ENCODE measurements around the gene FOSL2. TPM values are rescaled to one million over a fixed set of nuclear protein-coding genes. Genes with fewer than 3 reads are reported as not detected.

Gene FOSL2
- total RNA-seq, 3 donors from 2014 or later, result 71.5 to 98.6 (median 90.4) TPM

DNA sequence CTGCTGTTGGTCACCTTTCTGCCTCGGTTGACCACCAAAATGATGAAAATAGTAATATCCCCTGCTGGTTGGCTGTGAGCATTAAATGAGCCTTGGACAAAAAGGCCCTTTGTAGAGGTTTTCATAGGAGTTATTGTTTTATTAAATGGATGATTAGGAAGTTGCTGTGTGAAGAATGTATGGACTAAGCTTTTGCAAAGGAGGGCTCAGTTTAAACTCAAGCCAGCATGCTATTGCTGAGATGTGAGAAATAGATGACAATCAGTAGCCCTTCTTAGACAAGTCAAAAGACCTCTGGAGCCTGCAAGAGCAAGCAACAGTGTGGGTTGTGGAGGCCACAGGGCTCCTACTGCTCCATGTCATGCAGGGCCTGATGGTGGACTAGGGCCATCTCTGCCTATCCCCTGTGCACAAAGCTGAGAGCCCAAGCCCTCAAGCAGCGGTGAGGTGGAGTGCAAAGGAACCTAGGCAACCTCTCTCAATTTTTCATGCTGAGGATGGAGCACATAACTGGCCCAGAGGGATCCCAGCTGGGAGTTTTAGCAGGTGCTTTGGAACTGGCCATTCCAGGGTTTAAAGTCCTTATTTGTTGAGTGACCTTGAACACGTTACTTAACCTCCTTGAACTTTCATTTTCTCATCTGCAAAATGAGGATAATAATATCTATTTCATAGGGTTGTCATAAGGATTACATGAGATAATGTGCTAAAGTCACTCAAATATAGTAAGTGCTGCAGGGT lies 37.1 kb downstream of the FOSL2 start:
- Mint-ChIP-seq H3K4me1 (ENCODE audit: low read depth) (peaks cover 35% of the 10 kb centered on the region), H3K9me3 (no peaks in the 10 kb centered on the region), H3K4me3 (no peak overlapping the region), H3K36me3 (ENCODE audit: insufficient read depth) (no peaks in the 10 kb centered on the region), H3K27me3 (ENCODE audit: low read depth) (no peaks in the 10 kb centered on the region)
- ATAC-seq (no peak), DNase-seq (no peak)

DNA sequence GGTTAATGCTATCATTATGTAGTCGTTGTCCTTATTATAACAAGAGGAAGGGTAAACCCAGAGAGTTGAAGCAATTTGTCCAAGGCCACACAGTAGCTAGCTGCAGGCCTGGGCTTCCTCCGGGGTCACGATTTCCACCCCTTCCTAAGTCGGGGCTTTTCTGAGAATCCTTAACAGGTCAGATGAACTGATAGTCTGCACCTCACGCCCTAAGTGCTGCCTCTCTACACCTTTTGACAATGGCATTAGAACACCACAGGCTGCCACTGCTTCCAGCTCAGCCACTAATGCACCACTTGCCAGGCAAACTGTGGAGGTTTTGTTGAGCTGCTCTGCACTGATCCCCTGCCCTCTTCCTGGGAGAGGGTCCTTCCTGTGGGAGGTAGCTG lies 37.7 kb downstream of the FOSL2 start:
- H3K36me3 Mint-ChIP-seq (ENCODE audit: insufficient read depth), result no peaks in the 10 kb centered on the region
- DNase-seq (no peak), ATAC-seq (no peak)

DNA sequence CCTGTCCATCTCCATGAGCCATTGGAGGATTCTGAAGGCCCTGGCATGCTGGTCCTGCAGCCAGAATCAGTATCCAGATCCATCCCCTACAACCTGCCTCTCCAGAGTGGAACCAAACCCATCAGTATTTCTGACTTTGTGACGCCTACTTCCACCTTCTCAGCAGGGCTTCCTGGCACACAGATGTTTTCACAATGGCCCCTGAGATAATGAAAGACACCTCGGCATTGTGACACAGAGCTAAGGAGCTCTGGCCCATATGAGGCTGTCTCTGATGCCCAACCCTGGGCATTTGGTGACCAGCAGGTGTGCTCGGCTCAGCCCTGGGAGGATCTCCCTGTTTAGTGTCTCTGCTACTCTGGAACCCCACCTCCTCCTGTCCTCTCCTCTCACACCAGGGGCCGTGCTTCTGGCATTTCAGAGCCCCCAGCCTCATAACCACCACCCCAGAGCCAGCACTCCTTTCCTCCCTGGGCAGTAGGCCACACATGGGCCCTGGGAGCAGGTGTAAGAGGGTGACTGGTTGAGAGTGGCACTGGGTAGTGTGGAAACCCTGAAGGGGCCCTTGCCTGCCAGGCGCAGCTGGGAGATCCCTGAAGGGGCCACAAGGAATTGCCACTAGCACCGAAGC lies 38.2 kb downstream of the FOSL2 start:
- ATAC-seq (no peak), DNase-seq (no peak)
- no peak overlapping the region for H3K4me3 Mint-ChIP-seq
- H3K27me3 Mint-ChIP-seq (ENCODE audit: low read depth), result no peaks in the 10 kb centered on the region
- peaks cover 27% of the 10 kb centered on the region for H3K4me1 Mint-ChIP-seq (ENCODE audit: low read depth)
- no peaks in the 10 kb centered on the region for H3K36me3 Mint-ChIP-seq (ENCODE audit: insufficient read depth)
- H3K9me3 Mint-ChIP-seq, result no peaks in the 10 kb centered on the region

More for the DNA sequence above, 37.7 kb downstream of the FOSL2 start:
- Mint-ChIP-seq H3K27me3 (ENCODE audit: low read depth) (no peaks in the 10 kb centered on the region), H3K4me1 (ENCODE audit: low read depth) (peaks cover 29% of the 10 kb centered on the region), H3K9me3 (no peaks in the 10 kb centered on the region), H3K4me3 (no peak overlapping the region)

DNA sequence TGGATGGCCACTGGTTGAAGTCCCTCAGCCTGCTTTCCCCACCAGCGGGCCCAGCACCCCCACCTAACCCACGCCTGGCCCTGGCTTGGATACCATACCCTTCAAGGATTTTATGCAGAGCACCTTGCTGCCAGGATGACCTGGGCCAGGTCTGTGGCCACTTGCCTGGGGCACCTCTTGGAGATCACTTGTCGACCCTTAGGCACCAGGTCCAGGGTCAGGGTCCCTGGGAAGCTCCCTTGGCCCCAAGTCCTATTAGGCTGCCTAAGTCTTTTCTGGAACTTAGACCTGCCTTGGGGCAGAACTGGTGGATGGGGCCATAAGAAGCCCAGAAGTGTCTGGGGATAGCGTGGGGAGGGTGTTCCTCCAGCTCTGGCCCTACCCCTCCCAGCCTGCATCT lies 39.1 kb downstream of the FOSL2 start:
- DNase-seq (no peak), ATAC-seq (no peak)
- Mint-ChIP-seq H3K9me3 (no peaks in the 10 kb centered on the region), H3K4me1 (ENCODE audit: low read depth) (peaks cover 22% of the 10 kb centered on the region), H3K27me3 (ENCODE audit: low read depth) (no peaks in the 10 kb centered on the region), H3K4me3 (no peak overlapping the region), H3K36me3 (ENCODE audit: insufficient read depth) (no peaks in the 10 kb centered on the region)

DNA sequence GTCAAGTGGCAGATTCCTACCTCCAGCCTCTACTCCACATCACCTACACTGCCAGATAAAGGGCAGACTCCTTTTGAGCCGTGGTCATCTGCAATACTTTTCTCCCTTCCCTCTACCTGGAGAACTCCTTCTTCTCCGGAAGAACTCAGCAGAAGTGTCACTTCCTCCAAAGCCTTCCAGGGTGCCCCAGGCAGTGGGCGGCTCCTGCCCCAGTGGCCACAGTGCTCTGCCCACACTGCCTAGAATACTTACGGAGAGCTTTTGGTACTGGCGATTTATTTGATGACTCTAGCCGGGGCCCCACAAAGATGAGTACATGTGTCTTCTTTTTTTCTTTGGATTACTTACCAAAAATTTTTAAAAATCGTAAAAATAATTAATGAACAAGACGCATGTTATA lies 39.7 kb downstream of the FOSL2 start:
- Mint-ChIP-seq H3K4me3 (no peak overlapping the region), H3K9me3 (no peaks in the 10 kb centered on the region), H3K36me3 (ENCODE audit: insufficient read depth) (no peaks in the 10 kb centered on the region), H3K27me3 (ENCODE audit: low read depth) (no peaks in the 10 kb centered on the region), H3K4me1 (ENCODE audit: low read depth) (peaks cover 22% of the 10 kb centered on the region)
- ATAC-seq (no peak), DNase-seq (no peak)

DNA sequence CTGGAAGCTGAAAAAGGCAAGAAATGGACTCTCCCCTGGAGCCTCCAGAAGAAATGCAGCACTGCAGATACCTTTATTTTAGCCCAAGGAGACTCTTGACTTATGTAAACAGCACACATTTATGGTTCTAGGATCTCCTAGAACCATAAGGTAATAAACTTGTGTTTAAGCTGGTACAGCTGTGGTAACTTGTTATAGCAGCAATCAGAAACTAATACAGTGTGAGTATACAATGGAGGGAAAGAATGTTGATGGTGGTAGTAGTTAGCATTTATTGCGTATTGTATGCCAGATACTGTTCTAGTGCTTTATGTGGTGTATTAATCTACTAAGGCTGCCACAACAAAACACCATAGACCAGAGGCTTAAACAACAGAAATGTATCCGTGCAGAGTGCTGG lies 40.6 kb downstream of the FOSL2 start:
- Mint-ChIP-seq H3K27me3 (ENCODE audit: low read depth) (no peaks in the 10 kb centered on the region), H3K9me3 (no peaks in the 10 kb centered on the region), H3K36me3 (ENCODE audit: insufficient read depth) (no peaks in the 10 kb centered on the region), H3K4me1 (ENCODE audit: low read depth) (peaks cover 22% of the 10 kb centered on the region), H3K4me3 (no peak overlapping the region)
- DNase-seq, result no peak
- no peak for ATAC-seq

DNA sequence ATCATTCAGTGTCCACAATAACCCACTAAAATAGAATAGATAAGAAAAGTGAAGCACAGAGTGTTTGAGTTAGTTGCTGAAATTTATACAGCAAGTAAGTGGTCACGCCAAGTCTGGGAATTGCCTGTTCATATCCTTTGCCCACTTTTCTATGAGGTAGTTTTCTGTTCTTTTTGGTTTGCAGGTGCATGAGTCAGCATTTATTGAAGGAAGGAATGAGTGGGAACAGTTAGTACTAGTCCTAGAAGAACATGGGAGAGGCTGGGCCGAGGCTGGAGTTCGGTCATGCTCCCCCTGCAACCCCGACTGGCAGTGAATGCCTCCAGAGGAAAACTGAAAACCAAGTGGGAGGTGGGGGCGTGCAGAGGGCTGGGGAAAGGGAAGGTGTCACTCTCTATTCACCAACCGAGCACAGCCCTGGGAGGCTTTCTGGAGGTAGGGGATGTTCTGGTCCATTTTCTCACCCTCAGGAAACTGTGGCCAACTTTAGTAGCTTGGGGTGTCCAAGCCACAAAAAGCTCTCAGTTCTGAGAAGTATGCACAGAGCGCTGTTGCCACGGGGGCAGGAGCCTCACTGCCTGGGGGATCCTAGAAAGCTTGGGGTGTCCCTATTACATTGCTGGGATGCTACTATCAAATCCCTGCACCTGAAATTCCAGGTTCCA lies 41.4 kb downstream of the FOSL2 start:
- H3K4me3 Mint-ChIP-seq, result no peak overlapping the region
- no peaks in the 10 kb centered on the region for H3K9me3 Mint-ChIP-seq
- no peak for ATAC-seq
- no peaks in the 10 kb centered on the region for H3K27me3 Mint-ChIP-seq (ENCODE audit: low read depth)
- no peaks in the 10 kb centered on the region for H3K36me3 Mint-ChIP-seq (ENCODE audit: insufficient read depth)
- no peak for DNase-seq
- peaks cover 22% of the 10 kb centered on the region for H3K4me1 Mint-ChIP-seq (ENCODE audit: low read depth)

DNA sequence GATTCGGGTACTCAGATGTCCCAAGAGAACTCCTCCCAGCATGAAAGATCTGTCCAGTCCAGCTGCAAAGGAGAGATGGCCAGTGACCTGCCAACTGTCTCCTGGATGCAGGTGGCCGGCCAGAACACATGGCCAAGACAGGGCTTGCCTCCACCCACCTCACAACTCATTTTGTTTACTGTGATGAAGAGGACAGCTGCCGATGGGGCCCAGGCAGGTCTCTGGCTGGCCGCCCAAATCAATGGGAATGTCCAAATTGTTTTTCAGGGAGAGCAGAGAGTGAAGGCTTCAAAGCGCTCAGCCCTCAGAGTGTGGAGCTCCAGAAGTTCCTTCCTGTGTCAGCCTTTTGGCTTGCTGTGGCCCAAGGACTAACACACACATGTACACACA lies 41.9 kb downstream of the FOSL2 start:
- no peak overlapping the region for H3K4me3 Mint-ChIP-seq
- H3K4me1 Mint-ChIP-seq (ENCODE audit: low read depth), result peaks cover 22% of the 10 kb centered on the region
- H3K9me3 Mint-ChIP-seq, result no peaks in the 10 kb centered on the region
- no peaks in the 10 kb centered on the region for H3K27me3 Mint-ChIP-seq (ENCODE audit: low read depth)
- no peaks in the 10 kb centered on the region for H3K36me3 Mint-ChIP-seq (ENCODE audit: insufficient read depth)
- ATAC-seq (no peak), DNase-seq (no peak)

DNA sequence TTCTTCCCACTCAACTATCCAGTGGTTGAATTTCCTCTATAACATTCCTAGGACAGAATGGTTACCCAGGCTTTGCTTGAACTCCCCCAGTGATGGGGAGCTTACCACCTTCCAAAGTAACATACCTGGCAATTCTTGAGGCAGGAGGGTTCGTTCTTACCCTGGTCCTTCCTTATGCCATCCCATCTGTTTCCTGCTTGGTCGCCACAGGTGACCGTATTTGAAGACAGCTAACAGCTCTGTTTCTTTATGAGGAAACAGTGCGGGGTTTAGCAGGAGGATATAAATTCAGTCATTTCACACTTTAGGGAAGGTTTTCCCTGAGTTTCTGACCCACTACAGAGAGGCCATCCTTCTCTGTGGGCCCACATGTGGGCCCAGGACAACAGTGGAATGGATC lies 42.6 kb downstream of the FOSL2 start:
- no peak for DNase-seq
- Mint-ChIP-seq H3K9me3 (no peaks in the 10 kb centered on the region), H3K27me3 (ENCODE audit: low read depth) (no peaks in the 10 kb centered on the region), H3K4me3 (no peak overlapping the region), H3K4me1 (ENCODE audit: low read depth) (peaks cover 20% of the 10 kb centered on the region), H3K36me3 (ENCODE audit: insufficient read depth) (no peaks in the 10 kb centered on the region)
- ATAC-seq, result no peak

DNA sequence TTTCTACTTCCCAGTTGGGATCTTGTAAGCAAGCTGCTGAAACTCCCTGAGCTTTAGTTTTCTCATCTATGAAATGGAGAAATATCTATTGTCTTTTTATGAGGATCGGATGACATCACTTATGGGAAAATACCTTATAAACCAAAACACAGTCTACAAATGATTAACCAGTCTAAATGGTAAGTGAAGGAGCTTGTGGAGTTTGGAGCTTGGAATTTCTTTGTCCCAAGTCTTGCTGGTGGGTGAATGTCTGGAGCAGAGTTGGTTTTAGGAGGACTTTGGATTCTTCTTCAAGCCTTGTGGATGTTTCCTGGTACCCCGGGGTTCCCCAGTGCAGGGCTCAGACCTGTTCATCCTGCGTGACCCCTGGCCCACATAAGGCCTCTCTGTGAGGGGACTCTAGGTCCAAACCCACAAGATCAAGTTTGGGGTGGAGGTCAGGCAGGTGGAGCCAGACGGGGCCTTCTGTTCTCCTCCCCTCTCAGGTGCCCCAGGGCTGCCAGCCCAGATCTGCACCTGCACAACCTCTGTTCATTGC lies 43.2 kb downstream of the FOSL2 start:
- DNase-seq, result no peak
- no peak overlapping the region for H3K4me3 Mint-ChIP-seq
- ATAC-seq, result no peak
- no peaks in the 10 kb centered on the region for H3K9me3 Mint-ChIP-seq
- H3K4me1 Mint-ChIP-seq (ENCODE audit: low read depth), result peaks cover 13% of the 10 kb centered on the region
- H3K36me3 Mint-ChIP-seq (ENCODE audit: insufficient read depth), result no peaks in the 10 kb centered on the region
- no peaks in the 10 kb centered on the region for H3K27me3 Mint-ChIP-seq (ENCODE audit: low read depth)

DNA sequence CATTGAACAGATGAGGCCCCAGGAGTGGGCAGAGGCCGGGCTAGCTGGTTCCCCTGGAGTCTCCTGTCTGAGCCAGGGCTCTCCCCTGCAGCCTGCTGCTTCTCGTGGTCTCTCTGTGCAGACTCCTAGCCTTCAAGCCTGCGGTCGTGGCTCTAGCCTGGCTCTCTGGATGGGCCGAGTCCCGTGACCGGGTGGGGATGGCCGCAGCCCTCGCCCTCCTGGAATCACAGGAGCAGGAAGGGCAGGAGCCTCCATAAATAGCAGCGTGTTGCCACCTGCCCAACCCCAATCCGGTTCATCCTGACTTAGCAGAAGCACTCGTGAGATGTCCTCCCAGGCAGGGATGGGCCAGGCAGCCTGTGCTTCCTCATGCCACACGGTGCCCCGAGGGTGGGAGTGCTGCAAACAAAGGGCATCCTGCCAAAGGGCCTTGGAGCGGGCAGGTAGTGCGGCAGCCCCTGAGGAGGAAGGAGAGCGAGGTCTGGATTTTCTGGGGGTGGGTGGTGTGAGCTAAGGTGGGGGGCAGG lies 43.9 kb downstream of the FOSL2 start:
- no peak for DNase-seq
- Mint-ChIP-seq H3K27me3 (ENCODE audit: low read depth) (no peaks in the 10 kb centered on the region), H3K9me3 (peaks cover under 1% of the 10 kb centered on the region), H3K4me1 (ENCODE audit: low read depth) (peaks cover 10% of the 10 kb centered on the region), H3K4me3 (no peak overlapping the region), H3K36me3 (ENCODE audit: insufficient read depth) (no peaks in the 10 kb centered on the region)
- no peak for ATAC-seq

DNA sequence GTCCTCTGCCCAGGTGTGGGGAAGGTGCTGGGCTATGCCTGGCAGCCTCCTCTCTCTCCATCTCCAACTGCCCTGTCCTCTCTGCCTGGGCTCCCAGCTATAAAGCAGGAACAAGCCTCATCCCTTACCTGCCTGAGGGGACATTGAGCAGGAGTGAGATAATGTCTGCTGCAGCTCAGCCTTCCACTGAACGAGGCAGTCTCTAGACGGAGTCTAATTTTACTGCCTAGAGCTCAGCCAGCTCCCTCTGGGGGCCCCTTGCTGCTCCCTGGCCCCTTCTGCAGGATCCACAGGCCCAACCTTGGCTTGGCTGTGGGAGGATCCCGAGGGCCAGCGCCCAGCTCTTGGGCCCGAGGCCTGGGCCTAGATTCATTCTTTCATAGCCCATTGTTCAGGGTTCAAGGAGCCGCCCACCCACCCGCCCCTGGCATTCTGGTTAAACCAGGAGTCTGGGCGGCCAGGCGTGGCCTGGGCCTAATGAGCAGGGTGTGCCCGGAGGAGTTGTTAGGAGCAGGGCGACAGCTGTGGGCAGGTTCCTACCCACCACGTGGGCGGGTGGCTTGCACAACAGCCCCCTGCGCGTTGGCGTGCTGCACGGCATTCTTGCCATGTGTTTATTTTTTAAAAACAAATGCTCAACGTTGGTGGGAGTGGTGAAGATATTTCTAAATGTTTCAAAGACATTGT lies 44.6 kb downstream of the FOSL2 start:
- Mint-ChIP-seq H3K36me3 (ENCODE audit: insufficient read depth) (no peaks in the 10 kb centered on the region), H3K27me3 (ENCODE audit: low read depth) (no peaks in the 10 kb centered on the region)
- ATAC-seq, result no peak

DNA sequence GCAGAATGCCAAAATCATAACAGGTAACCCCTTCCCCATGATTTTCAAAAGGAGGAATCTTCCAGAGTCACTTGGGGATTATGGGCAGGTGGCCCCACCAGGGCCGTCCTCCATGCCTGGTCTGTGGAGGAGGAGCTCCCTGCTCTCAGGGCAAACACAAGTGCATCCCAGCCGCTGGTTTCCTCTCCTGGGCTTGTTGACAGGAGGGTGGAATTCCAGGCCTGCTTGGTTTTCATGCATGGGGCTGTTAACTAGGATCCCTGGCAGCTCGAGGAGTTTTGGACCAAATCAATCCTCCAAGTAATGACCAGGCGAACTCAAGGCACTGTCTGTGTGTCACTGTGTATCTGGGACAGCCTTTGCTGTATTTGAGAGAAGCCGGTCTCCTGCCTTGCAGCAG lies 45.3 kb downstream of the FOSL2 start:
- Mint-ChIP-seq H3K4me3 (no peak overlapping the region), H3K27me3 (ENCODE audit: low read depth) (no peaks in the 10 kb centered on the region), H3K4me1 (ENCODE audit: low read depth) (peaks cover 13% of the 10 kb centered on the region), H3K36me3 (ENCODE audit: insufficient read depth) (no peaks in the 10 kb centered on the region), H3K9me3 (peaks cover 5% of the 10 kb centered on the region)
- DNase-seq (no peak), ATAC-seq (no peak)

More for the DNA sequence above, 44.6 kb downstream of the FOSL2 start:
- Mint-ChIP-seq H3K4me3 (no peak overlapping the region), H3K9me3 (peaks cover 5% of the 10 kb centered on the region), H3K4me1 (ENCODE audit: low read depth) (peaks cover 13% of the 10 kb centered on the region)
- DNase-seq, result no peak

DNA sequence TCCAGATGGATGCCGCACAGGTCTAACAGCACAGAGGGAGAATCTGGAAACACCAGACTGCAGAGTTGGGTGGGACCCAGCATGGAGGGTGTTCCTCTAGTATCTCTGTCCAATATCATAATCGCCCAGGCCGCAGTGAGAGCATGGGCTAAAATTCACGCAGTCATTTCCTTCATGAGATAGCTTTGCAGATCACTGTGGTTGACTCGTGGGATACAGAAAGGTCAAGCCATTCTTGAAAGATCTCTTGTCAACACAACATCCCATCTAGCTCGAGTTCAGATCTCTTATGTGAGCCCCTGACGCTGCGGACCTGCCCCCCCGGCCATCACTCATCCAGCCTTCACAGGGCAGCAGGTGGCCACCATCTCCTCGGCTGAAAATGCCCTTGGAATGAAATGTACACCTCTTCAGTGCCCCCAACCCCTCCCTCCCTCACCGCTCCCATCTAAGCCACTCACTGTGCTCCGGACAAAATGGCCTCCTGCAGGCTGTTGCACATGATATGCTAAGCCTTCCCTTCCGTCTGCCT lies 45.9 kb downstream of the FOSL2 start:
- DNase-seq, result no peak
- Mint-ChIP-seq H3K4me3 (no peak overlapping the region), H3K4me1 (ENCODE audit: low read depth) (peaks cover 13% of the 10 kb centered on the region), H3K9me3 (peaks cover 5% of the 10 kb centered on the region), H3K36me3 (ENCODE audit: insufficient read depth) (no peaks in the 10 kb centered on the region), H3K27me3 (ENCODE audit: low read depth) (no peaks in the 10 kb centered on the region)
- no peak for ATAC-seq
